Dendritic cell treated with granulocyte-macrophage colony-stimulating factor and Interleukin-4, amounts not matched to agents 40 ng/mL and 50 ng/mL, for 4 days (primary cell): ENCODE data around the gene KIF1C.

Experiments
- H3K27ac Mint-ChIP-seq: one replicate; pipeline ENCODE4 v1.8.0; 2022; ENCODE audit warnings: mild to moderate bottlenecking, mixed read lengths
- H3K27me3 Mint-ChIP-seq: one replicate; pipeline ENCODE4 v1.8.0; 2022; ENCODE audit warnings: mild to moderate bottlenecking, mixed read lengths
- H3K36me3 Mint-ChIP-seq: one replicate; pipeline ENCODE4 v1.8.0; 2022; ENCODE audit warnings: low read depth, mixed read lengths
- H3K4me1 Mint-ChIP-seq: one replicate; pipeline ENCODE4 v1.8.0; 2022; ENCODE audit warnings: low read depth, mixed read lengths
- H3K4me3 Mint-ChIP-seq: one replicate; pipeline ENCODE4 v1.8.0; 2022; ENCODE audit warnings: mild to moderate bottlenecking, moderate library complexity, mixed read lengths
- H3K9me3 Mint-ChIP-seq: one replicate; pipeline ENCODE4 v1.8.0; 2022; ENCODE audit warnings: mixed read lengths
- intact Hi-C: fragments of 100-400 bp; cut with micrococcal nuclease; formaldehyde crosslinking; loops from one replicate; pipeline ENCODE4 v1.15.0; 2022

The KIF1C gene

GRCh38 chr17:4960279-4960922 lies 37.3 kb upstream of the KIF1C start:
- intact Hi-C loops: no loop called here
- Mint-ChIP-seq H3K27me3 (peaks cover 5% of the 10 kb centered on the region), H3K4me3 (no peak overlapping the region), H3K9me3 (no peaks in the 10 kb centered on the region), H3K4me1 (peaks cover 35% of the 10 kb centered on the region), H3K27ac (no peak overlapping the region), H3K36me3 (peaks cover 67% of the 10 kb centered on the region)

GRCh38 chr17:4965311-4965986 lies 32.3 kb upstream of the KIF1C start:
- Mint-ChIP-seq H3K4me1 (peaks cover 26% of the 10 kb centered on the region), H3K4me3 (peak overlapping the region; percentile 10), H3K27me3 (no peaks in the 10 kb centered on the region), H3K27ac (no peak overlapping the region), H3K36me3 (peaks cover 47% of the 10 kb centered on the region), H3K9me3 (no peaks in the 10 kb centered on the region)
- intact Hi-C loops: no loop called here

GRCh38 chr17:4966844-4967538 lies 30.8 kb upstream of the KIF1C start:
- no peak overlapping the region for H3K27ac Mint-ChIP-seq
- no peaks in the 10 kb centered on the region for H3K27me3 Mint-ChIP-seq
- peaks cover 27% of the 10 kb centered on the region for H3K4me1 Mint-ChIP-seq
- H3K4me3 Mint-ChIP-seq: no peak overlapping the region
- intact Hi-C loops: loop anchor here (1.0 to 2.0 kb wide), 4 partner anchors 19 to 58 kb away; partner anchors contain the start of genes CAMTA2, PFN1, RNF167 and SLC25A11
- H3K9me3 Mint-ChIP-seq: no peaks in the 10 kb centered on the region
- peaks cover 34% of the 10 kb centered on the region for H3K36me3 Mint-ChIP-seq

GRCh38 chr17:4967539-4968485 lies 29.9 kb upstream of the KIF1C start, which contains the start of gene SPAG7:
Gene SPAG7, minus strand, starts transcription at chr17:4967817. Its CDS starts 13 bp downstream, at chr17:4967804.
- H3K4me1 Mint-ChIP-seq: peaks cover 35% of the 10 kb centered on the region
- intact Hi-C loops: loop anchor here (1.0 to 2.0 kb wide), 4 partner anchors 19 to 59 kb away; partner anchors contain the start of genes CAMTA2, PFN1, RNF167 and SLC25A11
- H3K27ac Mint-ChIP-seq: no peak within 1 kb of the TSS
- no peak within 1 kb of the TSS for H3K4me3 Mint-ChIP-seq
- no peaks in the 10 kb centered on the region for H3K27me3 Mint-ChIP-seq
- H3K9me3 Mint-ChIP-seq: no peaks in the 10 kb centered on the region
- peaks cover 34% of the 10 kb centered on the region for H3K36me3 Mint-ChIP-seq

- peaks cover 27% of the 10 kb centered on the region for H3K36me3 Mint-ChIP-seq
- H3K27ac Mint-ChIP-seq: no peak overlapping the region
- peaks cover 43% of the 10 kb centered on the region for H3K4me1 Mint-ChIP-seq
- intact Hi-C loops: no loop called here
- no peaks in the 10 kb centered on the region for H3K27me3 Mint-ChIP-seq
- no peak overlapping the region for H3K4me3 Mint-ChIP-seq
- no peaks in the 10 kb centered on the region for H3K9me3 Mint-ChIP-seq
Measured at GRCh38 chr17:4968486-4969046, 29.2 kb upstream of the KIF1C start.

- intact Hi-C loops: no loop called here
- no peak overlapping the region for H3K27ac Mint-ChIP-seq
Measured at GRCh38 chr17:4969047-4969550, 28.7 kb upstream of the KIF1C start.

GRCh38 chr17:4969551-4970173 lies 28.1 kb upstream of the KIF1C start:
- no peaks in the 10 kb centered on the region for H3K27me3 Mint-ChIP-seq
- H3K9me3 Mint-ChIP-seq: no peaks in the 10 kb centered on the region
- H3K4me3 Mint-ChIP-seq: peak overlapping the region; percentile 5
- intact Hi-C loops: no loop called here
- H3K27ac Mint-ChIP-seq: no peak overlapping the region
- peaks cover 43% of the 10 kb centered on the region for H3K4me1 Mint-ChIP-seq
- H3K36me3 Mint-ChIP-seq: peaks cover 21% of the 10 kb centered on the region

More at GRCh38 chr17:4969047-4969550, 28.7 kb upstream of the KIF1C start:
- Mint-ChIP-seq H3K36me3 (peaks cover 27% of the 10 kb centered on the region), H3K9me3 (no peaks in the 10 kb centered on the region), H3K4me1 (peaks cover 43% of the 10 kb centered on the region), H3K4me3 (peak overlapping the region; percentile 5), H3K27me3 (no peaks in the 10 kb centered on the region)

- Mint-ChIP-seq H3K36me3 (peaks cover 15% of the 10 kb centered on the region), H3K27me3 (no peaks in the 10 kb centered on the region), H3K9me3 (no peaks in the 10 kb centered on the region), H3K4me1 (peaks cover 44% of the 10 kb centered on the region), H3K27ac (peak overlapping the region; percentile 18), H3K4me3 (no peak overlapping the region)
- intact Hi-C loops: no loop called here
Measured at GRCh38 chr17:4970273-4970672, 27.5 kb upstream of the KIF1C start.

- Mint-ChIP-seq H3K36me3 (peaks cover 5% of the 10 kb centered on the region), H3K4me3 (no peak overlapping the region), H3K27ac (no peak overlapping the region), H3K27me3 (no peaks in the 10 kb centered on the region), H3K9me3 (no peaks in the 10 kb centered on the region), H3K4me1 (peaks cover 39% of the 10 kb centered on the region)
- intact Hi-C loops: no loop called here
Measured at GRCh38 chr17:4971826-4972225, 25.9 kb upstream of the KIF1C start.

- Mint-ChIP-seq H3K4me3 (no peak overlapping the region), H3K9me3 (no peaks in the 10 kb centered on the region), H3K36me3 (peaks cover 10% of the 10 kb centered on the region), H3K27me3 (no peaks in the 10 kb centered on the region), H3K27ac (no peak overlapping the region), H3K4me1 (peaks cover 39% of the 10 kb centered on the region)
- intact Hi-C loops: no loop called here
Measured at GRCh38 chr17:4972322-4972721, 25.4 kb upstream of the KIF1C start.

- Mint-ChIP-seq H3K4me1 (peaks cover 39% of the 10 kb centered on the region), H3K27me3 (no peaks in the 10 kb centered on the region), H3K9me3 (no peaks in the 10 kb centered on the region), H3K36me3 (peaks cover 14% of the 10 kb centered on the region), H3K27ac (peak overlapping the region; percentile 47), H3K4me3 (no peak overlapping the region)
- intact Hi-C loops: no loop called here
Measured at GRCh38 chr17:4972752-4973151, 25.0 kb upstream of the KIF1C start.

GRCh38 chr17:4973256-4974114 lies 24.3 kb upstream of the KIF1C start:
- no peak overlapping the region for H3K4me3 Mint-ChIP-seq
- peaks cover 44% of the 10 kb centered on the region for H3K4me1 Mint-ChIP-seq
- H3K9me3 Mint-ChIP-seq: no peaks in the 10 kb centered on the region
- intact Hi-C loops: no loop called here
- peaks cover 22% of the 10 kb centered on the region for H3K36me3 Mint-ChIP-seq
- H3K27ac Mint-ChIP-seq: peak overlapping the region; percentile 47
- no peaks in the 10 kb centered on the region for H3K27me3 Mint-ChIP-seq
